DND-41 (cell line): ENCODE data around the gene CD80.

Experiments used
- ATAC-seq: fragments of 200-7000 bp; cut with Tn5 transposase; 3 replicates; pipeline ENCODE4 v1.9.1; 2021; ENCODE audit warnings: low read depth; ENCODE audit not compliant: insufficient read depth
- DNase-seq: peaks from one replicate; pipeline ENCODE4 v3.0.0-alpha.2; 2020
- H2AFZ ChIP-seq: 2 replicates; pipeline ENCODE4 v1.6.0; 2012; ENCODE audit warnings: low read depth, low read length
- H3K27ac ChIP-seq: 2 replicates; pipeline ENCODE4 v1.5.1; 2012; ENCODE audit warnings: low read length, inconsistent platforms
- H3K27me3 ChIP-seq: fragments of 200-600 bp; sonication (generic); 2 replicates; pipeline ENCODE4 v1.6.0; 2012; ENCODE audit warnings: low read length, mild to moderate bottlenecking, inconsistent platforms; ENCODE audit not compliant: insufficient read depth, poor library complexity
- H3K36me3 ChIP-seq: 2 replicates; pipeline ENCODE4 v1.5.1; 2012; ENCODE audit warnings: low read length, inconsistent platforms; ENCODE audit not compliant: insufficient read depth
- H3K4me1 ChIP-seq: 2 replicates; pipeline ENCODE4 v1.5.1; 2012; ENCODE audit warnings: mild to moderate bottlenecking, low read length; ENCODE audit not compliant: insufficient read depth
- H3K4me2 ChIP-seq: 2 replicates; pipeline ENCODE4 v1.6.0; 2012; ENCODE audit warnings: mild to moderate bottlenecking, moderate library complexity, low read length, inconsistent platforms; ENCODE audit not compliant: insufficient read depth
- H3K4me3 ChIP-seq, 2 experiments: fragments of 200-600 bp in 1 of 2; shearing (Covaris generic) in 1 of 2; 2 replicates each; pipeline ENCODE4 v1.5.1; 2012 to 2016; ENCODE audit warnings: inconsistent platforms in 2 of 2, low read length in 2 of 2, mild to moderate bottlenecking in 2 of 2, low read depth in 1 of 2, moderate library complexity in 1 of 2
- H3K79me2 ChIP-seq: 2 replicates; pipeline ENCODE4 v1.6.0; 2012; ENCODE audit warnings: low read length, inconsistent platforms; ENCODE audit not compliant: insufficient read depth
- H3K9ac ChIP-seq: 2 replicates; pipeline ENCODE4 v1.6.0; 2012; ENCODE audit warnings: low read depth, mild to moderate bottlenecking, inconsistent platforms, low read length, moderate library complexity
- H3K9me3 ChIP-seq: 2 replicates; pipeline ENCODE4 v1.5.1; 2012; ENCODE audit warnings: low read length, moderate library complexity, mild to moderate bottlenecking, inconsistent platforms; ENCODE audit not compliant: insufficient read depth, severe bottlenecking
- H4K20me1 ChIP-seq: 2 replicates; pipeline ENCODE4 v1.6.0; 2012; ENCODE audit warnings: low read length; ENCODE audit not compliant: insufficient read depth
- EZH2 ChIP-seq: IDR thresholded peaks from 3 replicates; pipeline ENCODE4 v1.6.1; 2012; ENCODE audit warnings: borderline replicate concordance, low read depth, mild to moderate bottlenecking, moderate library complexity, low read length, inconsistent platforms; ENCODE audit not compliant: severe bottlenecking
- TF ChIP-seq, protein P1 (sequence below): IDR thresholded peaks from 2 replicates; pipeline ENCODE4 v1.5.1; 2012; ENCODE audit warnings: borderline replicate concordance, low read length, moderate library complexity, mild to moderate bottlenecking; ENCODE audit not compliant: poor library complexity, severe bottlenecking; ENCODE audit errors: extremely low read depth

The CD80 gene

DNA sequence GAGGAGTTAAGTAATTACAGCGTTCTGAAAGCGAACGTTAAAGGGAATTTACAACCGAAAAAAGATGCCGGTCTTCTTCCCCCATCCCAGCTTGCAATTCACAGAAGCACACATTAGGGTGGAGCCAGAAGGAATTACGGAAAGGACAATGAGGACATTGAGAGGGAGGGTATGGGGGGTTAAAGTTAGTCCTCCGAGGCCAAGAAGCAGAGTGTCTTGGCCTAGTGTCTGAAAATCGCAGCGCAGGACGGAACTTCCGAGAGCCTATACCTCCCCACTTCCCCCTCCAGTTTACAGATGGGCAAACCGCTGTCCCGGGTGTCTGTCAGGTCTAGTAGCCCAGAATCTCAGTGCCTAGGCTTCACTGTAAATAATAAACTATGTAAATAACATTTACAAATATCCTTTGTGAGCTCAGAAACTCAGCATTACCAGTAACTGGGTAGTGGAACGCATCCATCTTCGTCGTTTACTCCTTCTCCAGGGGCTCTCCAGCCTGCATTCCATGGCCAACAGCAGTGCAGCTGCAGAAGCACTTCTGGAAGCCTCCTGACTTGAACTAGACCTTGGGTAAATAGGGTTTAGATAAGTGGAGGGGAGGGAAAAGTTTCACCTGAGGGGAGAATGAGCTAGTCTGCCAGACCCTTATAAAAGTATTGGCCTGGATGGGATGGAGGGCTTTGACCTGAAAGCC is 20.8 kb upstream of the CD80 start:
- DNase-seq, result no peak

DNA sequence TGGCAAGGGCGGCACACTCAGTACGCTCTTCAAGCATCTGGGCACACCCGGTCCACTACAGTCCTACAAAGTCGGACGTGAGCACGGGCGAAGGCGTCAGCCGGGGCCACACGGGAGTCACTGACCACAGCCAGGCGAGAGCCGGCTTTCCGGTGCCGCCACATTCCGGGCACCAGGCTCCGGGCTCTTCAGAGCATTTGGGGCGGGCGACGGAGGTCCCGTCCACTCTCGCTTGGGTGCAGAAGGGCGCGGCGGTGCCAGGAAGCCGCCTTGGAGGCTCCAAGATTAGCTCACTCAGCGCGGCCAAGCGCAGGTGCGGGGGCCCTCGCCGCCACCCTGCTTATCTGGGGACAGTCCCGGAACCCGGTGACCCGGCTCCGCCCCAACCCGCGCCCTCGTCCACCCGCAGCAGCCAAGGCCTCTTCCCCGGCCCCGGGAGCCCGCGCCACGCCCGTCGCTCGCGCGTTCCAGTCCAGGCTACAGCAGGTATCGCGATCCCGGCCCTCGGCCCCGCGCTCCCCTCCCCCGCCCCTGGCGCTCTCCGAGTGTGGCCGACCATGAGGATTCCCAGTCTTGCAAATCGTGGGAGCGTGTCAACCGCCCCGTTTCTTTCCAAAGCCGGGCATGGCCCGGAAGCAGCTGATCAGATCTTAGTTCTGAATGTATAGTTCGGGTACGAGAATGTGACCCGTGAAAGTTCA is 20.1 kb upstream of the CD80 start, which contains the start of gene ADPRH:
Gene ADPRH (plus strand): TSS at position 127 of the 701 bp plus-strand sequence. CDS start 2,678 bp downstream, outside the sequence.
- H2AFZ ChIP-seq, result no peak within 1 kb of the TSS
- H3K79me2 ChIP-seq, result no peaks in the 10 kb centered on the region
- H3K9ac ChIP-seq, result no peak within 1 kb of the TSS
- no peaks in the 10 kb centered on the region for H3K9me3 ChIP-seq
- H3K4me2 ChIP-seq, result no peak within 1 kb of the TSS
- DNase-seq, result no peak
- no peaks in the 10 kb centered on the region for H4K20me1 ChIP-seq
- H3K4me3 ChIP-seq, result no peak within 1 kb of the TSS
- TF ChIP-seq EZH2, result no peak
- TF ChIP-seq, protein P1, sequence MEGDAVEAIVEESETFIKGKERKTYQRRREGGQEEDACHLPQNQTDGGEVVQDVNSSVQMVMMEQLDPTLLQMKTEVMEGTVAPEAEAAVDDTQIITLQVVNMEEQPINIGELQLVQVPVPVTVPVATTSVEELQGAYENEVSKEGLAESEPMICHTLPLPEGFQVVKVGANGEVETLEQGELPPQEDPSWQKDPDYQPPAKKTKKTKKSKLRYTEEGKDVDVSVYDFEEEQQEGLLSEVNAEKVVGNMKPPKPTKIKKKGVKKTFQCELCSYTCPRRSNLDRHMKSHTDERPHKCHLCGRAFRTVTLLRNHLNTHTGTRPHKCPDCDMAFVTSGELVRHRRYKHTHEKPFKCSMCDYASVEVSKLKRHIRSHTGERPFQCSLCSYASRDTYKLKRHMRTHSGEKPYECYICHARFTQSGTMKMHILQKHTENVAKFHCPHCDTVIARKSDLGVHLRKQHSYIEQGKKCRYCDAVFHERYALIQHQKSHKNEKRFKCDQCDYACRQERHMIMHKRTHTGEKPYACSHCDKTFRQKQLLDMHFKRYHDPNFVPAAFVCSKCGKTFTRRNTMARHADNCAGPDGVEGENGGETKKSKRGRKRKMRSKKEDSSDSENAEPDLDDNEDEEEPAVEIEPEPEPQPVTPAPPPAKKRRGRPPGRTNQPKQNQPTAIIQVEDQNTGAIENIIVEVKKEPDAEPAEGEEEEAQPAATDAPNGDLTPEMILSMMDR, result no peak
- H3K4me1 ChIP-seq, result no peaks in the 10 kb centered on the region
- no peaks in the 10 kb centered on the region for H3K27me3 ChIP-seq
- no peaks in the 10 kb centered on the region for H3K36me3 ChIP-seq
- H3K27ac ChIP-seq, result no peak within 1 kb of the TSS
- ATAC-seq, result no peak

More for the DNA sequence above, 20.8 kb upstream of the CD80 start:
- H3K4me1 ChIP-seq, result no peaks in the 10 kb centered on the region
- no peak overlapping the region for H2AFZ ChIP-seq
- H3K4me3 ChIP-seq, result no peak overlapping the region
- TF ChIP-seq EZH2, result no peak
- TF ChIP-seq, protein P1, result no peak
- no peaks in the 10 kb centered on the region for H3K36me3 ChIP-seq
- no peaks in the 10 kb centered on the region for H4K20me1 ChIP-seq
- H3K27me3 ChIP-seq, result no peaks in the 10 kb centered on the region
- H3K79me2 ChIP-seq, result no peaks in the 10 kb centered on the region
- H3K27ac ChIP-seq, result no peak overlapping the region
- H3K9me3 ChIP-seq, result no peaks in the 10 kb centered on the region
- no peak overlapping the region for H3K9ac ChIP-seq
- no peak overlapping the region for H3K4me2 ChIP-seq
- ATAC-seq, result no peak

DNA sequence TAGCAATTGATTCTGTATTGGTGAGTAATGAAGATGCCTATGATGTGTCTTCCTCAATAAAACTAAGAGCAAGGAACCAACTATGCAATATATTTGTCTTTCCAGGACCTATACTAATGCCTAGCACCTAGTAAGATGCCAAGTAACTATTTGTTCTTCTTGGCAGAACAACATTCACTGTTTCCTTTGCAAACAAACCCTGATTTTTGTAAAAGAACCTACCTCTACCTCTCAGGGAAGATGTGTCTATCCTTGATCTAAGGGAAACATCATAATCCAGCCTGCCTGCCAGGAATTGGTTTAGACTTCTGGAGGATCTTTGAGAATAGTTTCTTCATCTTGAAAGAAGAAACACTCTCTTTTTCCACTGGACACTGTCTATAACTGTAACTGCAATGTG is 16.1 kb upstream of the CD80 start:
- DNase-seq, result no peak
- no peak for ATAC-seq
- H3K4me3 ChIP-seq, result no peak overlapping the region
- H3K36me3 ChIP-seq, result no peaks in the 10 kb centered on the region
- H3K27me3 ChIP-seq, result no peaks in the 10 kb centered on the region
- H3K4me1 ChIP-seq, result no peaks in the 10 kb centered on the region
- H3K79me2 ChIP-seq, result no peaks in the 10 kb centered on the region
- H4K20me1 ChIP-seq, result no peaks in the 10 kb centered on the region
- no peak overlapping the region for H3K27ac ChIP-seq
- H3K4me2 ChIP-seq, result no peak overlapping the region
- no peaks in the 10 kb centered on the region for H3K9me3 ChIP-seq
- no peak overlapping the region for H2AFZ ChIP-seq
- H3K9ac ChIP-seq, result no peak overlapping the region
- TF ChIP-seq, protein P1, result no peak
- TF ChIP-seq EZH2, result no peak
